8988T (cell line): ENCODE data around the gene MICAL2.

ENCODE experiments used
- DNase-seq: peaks from one replicate; pipeline ENCODE4 v3.0.0; 2011

The MICAL2 gene

GRCh38 chr11:12280199-12280837 is 169.9 kb downstream of the MICAL2 start:
- DNase-seq, result no peak

GRCh38 chr11:12280838-12281565 is 170.6 kb downstream of the MICAL2 start:
- DNase-seq, result peak; percentile 5

GRCh38 chr11:12281571-12282478 is 171.4 kb downstream of the MICAL2 start:
- DNase-seq, result peak; percentile 76

- DNase-seq, result no peak
These were observed 172.3 kb downstream of the MICAL2 start for GRCh38 chr11:12282676-12283075.

GRCh38 chr11:12284316-12285050 is 174.1 kb downstream of the MICAL2 start:
- DNase-seq, result no peak

GRCh38 chr11:12285106-12285505 is 174.7 kb downstream of the MICAL2 start:
- no peak for DNase-seq

- no peak for DNase-seq
These were observed 175.4 kb downstream of the MICAL2 start for GRCh38 chr11:12285811-12286222.

- DNase-seq, result no peak
These were observed 176.2 kb downstream of the MICAL2 start for GRCh38 chr11:12286606-12287005.

GRCh38 chr11:12287009-12287373 is 176.6 kb downstream of the MICAL2 start:
- peak; percentile 67 for DNase-seq

- peak; percentile 70 for DNase-seq
These were observed 177.2 kb downstream of the MICAL2 start for GRCh38 chr11:12287374-12288211.

GRCh38 chr11:12288212-12288930 is 178.0 kb downstream of the MICAL2 start:
- DNase-seq, result peak; percentile 84

GRCh38 chr11:12288931-12289666 is 178.7 kb downstream of the MICAL2 start:
- no peak for DNase-seq

- DNase-seq, result no peak
These were observed 179.5 kb downstream of the MICAL2 start for GRCh38 chr11:12289667-12290476.

- no peak for DNase-seq
These were observed 180.1 kb downstream of the MICAL2 start for GRCh38 chr11:12290477-12290922.

GRCh38 chr11:12291313-12291712 is 180.9 kb downstream of the MICAL2 start:
- no peak for DNase-seq

- no peak for DNase-seq
These were observed 181.4 kb downstream of the MICAL2 start for GRCh38 chr11:12291766-12292165.

GRCh38 chr11:12292766-12293165 is 182.4 kb downstream of the MICAL2 start:
- no peak for DNase-seq

- no peak for DNase-seq
These were observed 183.1 kb downstream of the MICAL2 start for GRCh38 chr11:12293486-12293885.

GRCh38 chr11:12294613-12295012 is 184.2 kb downstream of the MICAL2 start:
- DNase-seq, result no peak
